Cardiac fibroblast (primary cell): ENCODE results near the gene BCL3.

ENCODE experiments used
- DNase-seq, 2 donors: peaks; one replicate each; pipeline versions ENCODE4 v3.0.0 to v3.0.0-alpha.2; 2010; ENCODE audit warnings: low read depth in 2 of 2
- H3K4me3 ChIP-seq, 2 donors: replicated peaks in 1 of 2; 1 replicate in 1 of 2; 2 replicates in 1 of 2; pipeline ENCODE4 v1.5.1; 2011; ENCODE audit warnings: low read depth in 2 of 2, low read length in 2 of 2, mild to moderate bottlenecking in 2 of 2, moderate library complexity in 1 of 2
- TF ChIP-seq, protein P1 (sequence below): IDR thresholded peaks from one replicate; pipeline ENCODE4 v1.5.1; 2011; ENCODE audit warnings: low read depth, mild to moderate bottlenecking, low read length, inconsistent platforms

Gene BCL3

DNA sequence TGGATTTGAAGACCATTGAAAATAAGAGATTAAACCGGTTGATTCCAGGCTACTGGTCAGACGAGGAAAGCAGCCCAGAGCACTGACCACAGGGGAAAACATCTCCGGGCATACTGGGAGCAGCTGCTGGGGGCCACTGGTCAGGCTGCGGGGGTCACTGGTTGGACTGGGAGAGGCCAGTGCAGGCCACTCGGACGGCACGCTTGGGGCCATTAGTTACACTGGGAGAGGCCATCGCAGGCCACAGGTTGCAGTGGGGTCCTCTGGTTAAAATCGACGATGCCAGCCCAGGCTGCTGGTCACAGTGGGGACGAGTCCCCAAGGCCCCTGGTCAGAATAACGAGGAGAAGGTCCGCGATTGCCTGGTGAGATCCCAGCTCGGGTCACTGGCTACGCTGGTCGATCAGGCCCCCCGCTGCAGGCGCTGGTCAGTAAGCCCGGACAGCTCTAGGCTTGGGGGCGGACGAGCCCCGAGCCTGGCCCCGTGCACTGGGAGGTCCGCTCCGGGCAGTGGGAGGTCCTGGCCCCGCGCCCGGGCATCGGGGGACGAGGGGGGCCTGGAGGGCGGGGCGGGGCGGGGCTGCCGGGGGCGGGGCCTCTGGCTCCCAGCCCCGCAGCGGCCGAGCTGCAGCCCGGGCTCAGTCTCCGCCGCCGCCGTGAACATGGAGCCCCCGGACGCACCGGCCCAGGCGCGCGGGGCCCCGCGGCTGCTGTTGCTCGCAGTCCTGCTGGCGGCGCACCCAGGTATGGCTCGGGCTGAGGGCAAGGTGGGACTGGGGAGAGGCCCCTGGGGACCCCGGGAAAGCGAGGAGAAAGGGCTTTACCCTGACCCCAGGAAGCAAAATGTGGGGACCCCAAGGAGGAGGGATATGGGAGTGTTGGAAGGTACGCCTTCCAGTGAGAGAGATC lies 60.2 kb downstream of the BCL3 start, which contains the start of gene BCAM:
BCAM (plus strand) TSS at position 641 of the 909 bp plus-strand sequence; CDS start at position 663, 22 bp downstream.
- DNase-seq: peak; percentile 33 to 85
- H3K4me3 ChIP-seq: peak within 1 kb of the TSS; percentile 56 to 58

More for the DNA sequence above, 60.2 kb downstream of the BCL3 start, which contains the start of gene BCAM:
- TF ChIP-seq, protein P1, sequence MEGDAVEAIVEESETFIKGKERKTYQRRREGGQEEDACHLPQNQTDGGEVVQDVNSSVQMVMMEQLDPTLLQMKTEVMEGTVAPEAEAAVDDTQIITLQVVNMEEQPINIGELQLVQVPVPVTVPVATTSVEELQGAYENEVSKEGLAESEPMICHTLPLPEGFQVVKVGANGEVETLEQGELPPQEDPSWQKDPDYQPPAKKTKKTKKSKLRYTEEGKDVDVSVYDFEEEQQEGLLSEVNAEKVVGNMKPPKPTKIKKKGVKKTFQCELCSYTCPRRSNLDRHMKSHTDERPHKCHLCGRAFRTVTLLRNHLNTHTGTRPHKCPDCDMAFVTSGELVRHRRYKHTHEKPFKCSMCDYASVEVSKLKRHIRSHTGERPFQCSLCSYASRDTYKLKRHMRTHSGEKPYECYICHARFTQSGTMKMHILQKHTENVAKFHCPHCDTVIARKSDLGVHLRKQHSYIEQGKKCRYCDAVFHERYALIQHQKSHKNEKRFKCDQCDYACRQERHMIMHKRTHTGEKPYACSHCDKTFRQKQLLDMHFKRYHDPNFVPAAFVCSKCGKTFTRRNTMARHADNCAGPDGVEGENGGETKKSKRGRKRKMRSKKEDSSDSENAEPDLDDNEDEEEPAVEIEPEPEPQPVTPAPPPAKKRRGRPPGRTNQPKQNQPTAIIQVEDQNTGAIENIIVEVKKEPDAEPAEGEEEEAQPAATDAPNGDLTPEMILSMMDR: no peak
